Measurements from ENCODE around the gene CD300LG. TPM values are rescaled to one million over a fixed set of nuclear protein-coding genes. Genes with fewer than 3 reads are reported as not detected.
"Not testable (repeated sequence)": the region's sequence is repeated elsewhere in the genome, so short reads cannot be mapped to it uniquely, and the experiment has no call there.

The CD300LG gene
- total and polyA plus RNA-seq, 8 donors: 0.09 to 4.3 (median 0.43) TPM

DNA sequence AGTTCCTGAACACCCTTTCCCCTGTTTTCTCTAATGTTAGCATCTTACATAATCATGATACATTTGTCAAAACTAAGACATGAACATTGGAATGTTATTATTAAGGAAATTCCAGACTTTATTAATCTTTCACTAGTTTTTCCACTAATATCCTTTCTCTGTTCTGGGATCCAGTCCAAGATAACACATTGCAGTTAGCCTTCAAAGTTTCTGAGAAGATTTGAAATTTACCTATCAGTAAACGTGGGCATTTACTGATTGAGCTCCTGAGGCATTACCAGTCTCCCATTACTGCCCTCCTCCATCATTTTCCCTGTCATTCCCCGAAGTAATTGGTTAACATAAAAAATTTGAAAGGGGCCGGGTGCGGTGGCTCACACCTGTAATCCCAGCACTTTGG lies 5.7 kb upstream of the CD300LG start:
- no peaks in the 10 kb centered on the region for H3K36me3 ChIP-seq
- intact Hi-C loops (cut with DNase I): no loop called here
- TF ChIP-seq, protein P1, sequence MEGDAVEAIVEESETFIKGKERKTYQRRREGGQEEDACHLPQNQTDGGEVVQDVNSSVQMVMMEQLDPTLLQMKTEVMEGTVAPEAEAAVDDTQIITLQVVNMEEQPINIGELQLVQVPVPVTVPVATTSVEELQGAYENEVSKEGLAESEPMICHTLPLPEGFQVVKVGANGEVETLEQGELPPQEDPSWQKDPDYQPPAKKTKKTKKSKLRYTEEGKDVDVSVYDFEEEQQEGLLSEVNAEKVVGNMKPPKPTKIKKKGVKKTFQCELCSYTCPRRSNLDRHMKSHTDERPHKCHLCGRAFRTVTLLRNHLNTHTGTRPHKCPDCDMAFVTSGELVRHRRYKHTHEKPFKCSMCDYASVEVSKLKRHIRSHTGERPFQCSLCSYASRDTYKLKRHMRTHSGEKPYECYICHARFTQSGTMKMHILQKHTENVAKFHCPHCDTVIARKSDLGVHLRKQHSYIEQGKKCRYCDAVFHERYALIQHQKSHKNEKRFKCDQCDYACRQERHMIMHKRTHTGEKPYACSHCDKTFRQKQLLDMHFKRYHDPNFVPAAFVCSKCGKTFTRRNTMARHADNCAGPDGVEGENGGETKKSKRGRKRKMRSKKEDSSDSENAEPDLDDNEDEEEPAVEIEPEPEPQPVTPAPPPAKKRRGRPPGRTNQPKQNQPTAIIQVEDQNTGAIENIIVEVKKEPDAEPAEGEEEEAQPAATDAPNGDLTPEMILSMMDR (IDR thresholded peaks at IDR 0.05): no peak
- H3K9me3 ChIP-seq: no peaks in the 10 kb centered on the region
- no peaks in the 10 kb centered on the region for H3K27me3 ChIP-seq
- peak overlapping the region; percentile 18 to 41 (median 33) for H3K27ac ChIP-seq
- WGBS, 2 donors: 22 to 26% methylated on average over 4 of the region's 4 CpGs
- DNase-seq (no peak), FAIRE-seq (no peak), ATAC-seq (peak in 3 of 4 donors; percentile 5 to 53 (median 34))
- peaks cover 4 to 8% (median 5%) of the 10 kb centered on the region in 3 donors for H3K4me1 ChIP-seq
- no peak overlapping the region for H3K4me3 ChIP-seq

DNA sequence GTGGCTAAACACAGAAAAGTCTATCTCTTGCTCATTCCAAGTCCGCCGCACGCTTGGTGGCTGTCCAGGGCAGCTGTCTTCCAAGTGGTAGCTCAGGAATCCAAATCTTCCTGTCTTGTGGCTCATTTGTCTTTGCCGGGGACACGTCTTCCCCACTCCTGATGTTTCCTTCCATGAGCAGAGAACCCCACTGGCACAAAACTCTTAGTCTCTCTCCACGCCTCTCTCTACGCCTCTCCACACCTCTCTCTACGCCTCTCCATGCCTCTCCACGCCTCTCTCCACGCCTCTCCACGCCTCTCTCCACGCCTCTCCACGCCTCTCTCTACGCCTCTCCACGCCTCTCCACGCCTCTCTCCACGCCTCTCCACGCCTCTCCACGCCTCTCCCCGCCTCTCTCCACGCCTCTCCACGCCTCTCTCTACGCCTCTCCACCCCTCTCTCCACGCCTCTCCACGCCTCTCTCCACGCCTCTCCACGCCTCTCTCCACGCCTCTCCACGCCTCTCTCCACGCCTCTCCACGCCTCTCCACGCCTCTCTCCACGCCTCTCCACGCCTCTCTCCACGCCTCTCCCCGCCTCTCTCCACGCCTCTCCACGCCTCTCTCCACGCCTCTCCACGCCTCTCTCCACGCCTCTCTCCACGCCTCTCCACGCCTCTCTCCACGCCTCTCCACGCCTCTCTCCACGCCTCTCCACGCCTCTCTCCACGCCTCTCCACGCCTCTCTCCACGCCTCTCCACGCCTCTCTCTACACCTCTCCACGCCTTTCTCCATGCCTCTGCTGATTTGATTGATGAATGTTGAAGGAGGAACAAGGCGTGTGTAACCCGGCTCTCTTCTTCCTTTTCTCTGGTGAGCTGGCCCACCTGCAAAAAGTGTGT lies 4.6 kb upstream of the CD300LG start:
- H3K36me3 ChIP-seq; H3K27me3 ChIP-seq; H3K4me1 ChIP-seq; DNase-seq; intact Hi-C loops (cut with DNase I); FAIRE-seq; H3K9me3 ChIP-seq; ATAC-seq; H3K4me3 ChIP-seq: not testable (repeated sequence)
- H3K27ac ChIP-seq: peak overlapping the region in 2 of 4 donors; percentile 33 to 41
- 67 to 81% methylated on average over 42 to 54 of the region's 54 CpGs for WGBS, 2 donors

DNA sequence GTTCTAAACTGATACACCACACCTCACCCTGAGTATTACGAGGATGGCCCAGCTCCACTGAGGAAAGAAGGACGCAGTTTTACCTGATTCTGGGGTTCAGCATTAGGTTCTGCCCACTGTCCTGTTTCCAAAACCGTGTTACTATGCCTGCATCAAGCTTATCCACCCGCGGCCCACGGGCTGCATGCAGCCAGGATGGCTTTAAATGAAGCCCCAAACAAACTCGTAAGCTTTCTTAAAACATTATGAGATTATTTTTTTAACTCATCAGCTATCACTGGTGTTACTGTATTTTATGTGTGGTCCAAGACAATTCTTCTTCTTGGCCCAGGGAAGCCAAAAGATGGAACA lies 4.0 kb upstream of the CD300LG start:
- Histone ChIP-seq H3K27me3 (no peaks in the 10 kb centered on the region), H3K9me3 (no peaks in the 10 kb centered on the region), H3K4me3 (no peak overlapping the region), H3K4me1 (peaks cover 4 to 8% (median 5%) of the 10 kb centered on the region in 3 donors), H3K27ac (no peak overlapping the region), H3K36me3 (no peaks in the 10 kb centered on the region)
- intact Hi-C loops (cut with DNase I): no loop called here
- 62 to 72% methylated on average over 7 of the region's 7 CpGs for WGBS, 2 donors
- no peak for ATAC-seq
- no peak for DNase-seq
- FAIRE-seq: no peak
- TF ChIP-seq, protein P1 (IDR thresholded peaks at IDR 0.05): no peak

DNA sequence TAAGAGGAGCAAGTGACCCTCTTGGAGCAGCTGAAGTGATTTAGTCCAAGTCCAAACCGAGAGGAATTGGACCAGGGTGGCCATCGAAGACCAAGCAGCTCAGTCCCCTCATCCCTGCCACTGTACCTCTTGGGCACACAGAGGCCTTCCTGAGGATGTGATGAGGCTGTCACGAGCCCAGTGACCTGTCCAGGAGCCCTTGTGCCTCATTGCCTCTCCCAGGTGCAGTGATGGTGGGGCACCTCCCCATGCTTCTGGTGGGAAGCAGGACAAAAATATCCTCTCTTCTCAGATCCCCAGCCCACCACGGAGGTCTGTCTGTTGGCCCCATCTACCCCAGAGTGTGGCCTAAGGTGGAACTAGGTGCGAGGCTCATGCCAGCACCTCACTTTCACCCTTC lies 2.7 kb upstream of the CD300LG start:
- WGBS, 2 donors: 63 to 76% methylated on average over 5 of the region's 5 CpGs
- H3K27ac ChIP-seq: no peak overlapping the region
- no peaks in the 10 kb centered on the region for H3K36me3 ChIP-seq
- H3K4me3 ChIP-seq: no peak overlapping the region
- DNase-seq (no peak), ATAC-seq (no peak), FAIRE-seq (no peak)
- H3K27me3 ChIP-seq: no peaks in the 10 kb centered on the region
- H3K4me1 ChIP-seq: peaks cover 4 to 8% (median 5%) of the 10 kb centered on the region in 3 donors
- no peaks in the 10 kb centered on the region for H3K9me3 ChIP-seq
- intact Hi-C loops (cut with DNase I): no loop called here
- TF ChIP-seq, protein P1 (IDR thresholded peaks at IDR 0.05): no peak

DNA sequence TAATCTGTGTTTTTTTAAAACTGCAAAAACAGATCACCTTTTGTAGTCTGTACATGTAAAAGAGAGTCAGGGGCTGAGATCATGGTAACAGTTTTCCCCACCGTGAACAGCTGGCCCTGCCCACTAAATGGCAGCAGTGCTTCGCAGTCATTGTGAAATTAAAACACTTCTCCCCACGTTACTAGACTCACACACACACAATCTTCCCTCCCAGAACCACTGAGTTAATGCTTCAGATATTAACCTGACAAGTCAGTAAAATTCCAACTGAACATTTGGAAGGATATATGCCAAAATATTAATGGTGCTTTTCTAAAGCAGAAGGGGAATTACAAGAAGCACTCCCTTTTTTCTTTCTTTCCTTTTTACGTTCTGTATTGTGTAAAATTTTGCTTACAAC lies 1.2 kb upstream of the CD300LG start:
- WGBS, 2 donors: 44 to 46% methylated on average over 4 of the region's 4 CpGs
- FAIRE-seq (no peak), DNase-seq (no peak), ATAC-seq (peak in 2 of 4 donors; percentile 11 to 32)
- Histone ChIP-seq H3K27me3 (no peaks in the 10 kb centered on the region), H3K4me3 (no peak overlapping the region), H3K36me3 (no peaks in the 10 kb centered on the region), H3K27ac (peak overlapping the region in 3 of 4 donors; percentile 29 to 47 (median 46)), H3K4me1 (peaks cover 0 to 5% (median 0%) of the 10 kb centered on the region in 3 donors), H3K9me3 (no peaks in the 10 kb centered on the region)
- TF ChIP-seq, protein P1 (IDR thresholded peaks at IDR 0.05): no peak
- intact Hi-C loops (cut with DNase I): no loop called here

Measured in pancreas (tissue), 10 donors.